ENCODE results near the gene CCNK.

DNA sequence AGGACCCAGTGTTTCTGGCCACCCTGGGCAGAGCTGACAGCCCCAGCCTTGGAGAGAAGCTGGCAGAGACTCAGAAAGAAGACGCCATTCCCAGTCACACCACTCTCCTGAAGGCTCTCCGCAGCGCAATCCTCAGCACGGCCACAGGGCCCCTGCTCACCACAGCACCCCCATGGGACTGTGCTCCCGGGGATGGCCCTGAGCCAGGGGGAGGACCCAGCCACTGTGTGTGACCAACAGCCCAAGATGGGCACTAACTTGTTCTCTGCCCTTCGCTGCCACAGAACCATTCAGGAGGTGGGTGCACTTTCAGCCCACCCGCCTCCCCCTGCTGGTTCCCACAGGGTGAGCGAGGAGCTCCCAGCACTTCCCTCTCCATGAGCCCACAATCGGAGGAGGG is 57.1 kb downstream of the CCNK start:
- no peak for TF ChIP-seq POLR2A (IDR thresholded peaks at IDR 0.05)
- TF ChIP-seq, protein P1, sequence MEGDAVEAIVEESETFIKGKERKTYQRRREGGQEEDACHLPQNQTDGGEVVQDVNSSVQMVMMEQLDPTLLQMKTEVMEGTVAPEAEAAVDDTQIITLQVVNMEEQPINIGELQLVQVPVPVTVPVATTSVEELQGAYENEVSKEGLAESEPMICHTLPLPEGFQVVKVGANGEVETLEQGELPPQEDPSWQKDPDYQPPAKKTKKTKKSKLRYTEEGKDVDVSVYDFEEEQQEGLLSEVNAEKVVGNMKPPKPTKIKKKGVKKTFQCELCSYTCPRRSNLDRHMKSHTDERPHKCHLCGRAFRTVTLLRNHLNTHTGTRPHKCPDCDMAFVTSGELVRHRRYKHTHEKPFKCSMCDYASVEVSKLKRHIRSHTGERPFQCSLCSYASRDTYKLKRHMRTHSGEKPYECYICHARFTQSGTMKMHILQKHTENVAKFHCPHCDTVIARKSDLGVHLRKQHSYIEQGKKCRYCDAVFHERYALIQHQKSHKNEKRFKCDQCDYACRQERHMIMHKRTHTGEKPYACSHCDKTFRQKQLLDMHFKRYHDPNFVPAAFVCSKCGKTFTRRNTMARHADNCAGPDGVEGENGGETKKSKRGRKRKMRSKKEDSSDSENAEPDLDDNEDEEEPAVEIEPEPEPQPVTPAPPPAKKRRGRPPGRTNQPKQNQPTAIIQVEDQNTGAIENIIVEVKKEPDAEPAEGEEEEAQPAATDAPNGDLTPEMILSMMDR (IDR thresholded peaks at IDR 0.05), result no peak
- TF ChIP-seq POLR2AphosphoS5 (IDR thresholded peaks at IDR 0.05), result no peak
- TF ChIP-seq EP300 (IDR thresholded peaks at IDR 0.05), result no peak

Measured in suprapubic skin (tissue), 4 donors.